Ovary (tissue), 3 donors: ENCODE measurements around the gene ACVR1B.

ENCODE experiments used
- EP300 ChIP-seq: sonication (generic); formaldehyde crosslinking; IDR thresholded peaks from one replicate; pipeline ENCODE4 v1.6.1; 2017; ENCODE audit warnings: antibody characterized with exemption
- POLR2A ChIP-seq: fragments of 450-650 bp; IDR thresholded peaks from one replicate; pipeline ENCODE4 v1.6.1; 2017; ENCODE audit warnings: antibody characterized with exemption, mild to moderate bottlenecking, moderate library complexity
- TF ChIP-seq, protein P1 (sequence below), 3 donors: fragments of 450-650 bp in 2 of 3; fragments of 200-600 bp in 1 of 3; IDR thresholded peaks; one replicate each; pipeline versions ENCODE4 v1.5.1 to v1.8.0; 2016 to 2022; ENCODE audit warnings: antibody characterized with exemption in 3 of 3, mild to moderate bottlenecking in 1 of 3
- donor health status: DM: no; HTN: no; CAD: no.

DNA sequence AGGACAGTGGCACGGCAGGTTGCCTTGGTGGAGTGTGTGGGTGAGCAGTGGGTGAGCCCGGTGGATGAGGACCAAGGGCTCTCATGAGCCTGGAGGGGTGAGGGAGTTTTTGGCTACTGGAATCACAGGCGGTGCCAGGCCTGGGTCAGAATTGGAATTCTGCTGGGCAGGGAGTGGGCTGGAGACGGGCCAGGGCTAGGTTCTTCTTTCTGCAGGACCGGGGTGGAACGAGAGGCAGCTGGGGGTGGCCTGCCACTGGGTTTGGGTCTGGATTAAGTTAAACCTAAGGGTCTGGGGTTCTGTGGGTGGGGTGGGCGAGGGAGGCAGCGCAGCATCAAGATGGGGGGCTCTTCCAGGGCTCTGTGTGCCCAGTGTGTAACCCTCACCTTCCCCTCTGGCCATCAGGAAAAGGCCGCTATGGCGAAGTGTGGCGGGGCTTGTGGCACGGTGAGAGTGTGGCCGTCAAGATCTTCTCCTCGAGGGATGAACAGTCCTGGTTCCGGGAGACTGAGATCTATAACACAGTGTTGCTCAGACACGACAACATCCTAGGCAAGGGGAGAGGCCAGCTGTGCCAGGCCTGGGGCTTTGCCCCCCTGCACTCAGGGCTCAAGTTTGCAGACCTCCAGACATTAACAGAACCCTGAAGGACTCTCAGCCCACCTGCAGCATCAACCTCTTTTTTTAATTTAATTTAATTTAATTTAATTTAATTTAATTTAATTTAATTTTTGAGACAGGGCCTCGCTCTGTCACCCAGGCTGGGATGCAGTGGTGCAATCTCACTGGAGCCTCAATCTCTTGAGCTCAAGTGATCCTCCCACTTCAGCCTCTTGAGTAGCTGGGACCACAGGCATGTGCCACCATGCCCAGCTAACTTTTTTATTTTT, 37.2 kb upstream of the ACVR1B start:
- TF ChIP-seq, protein P1, sequence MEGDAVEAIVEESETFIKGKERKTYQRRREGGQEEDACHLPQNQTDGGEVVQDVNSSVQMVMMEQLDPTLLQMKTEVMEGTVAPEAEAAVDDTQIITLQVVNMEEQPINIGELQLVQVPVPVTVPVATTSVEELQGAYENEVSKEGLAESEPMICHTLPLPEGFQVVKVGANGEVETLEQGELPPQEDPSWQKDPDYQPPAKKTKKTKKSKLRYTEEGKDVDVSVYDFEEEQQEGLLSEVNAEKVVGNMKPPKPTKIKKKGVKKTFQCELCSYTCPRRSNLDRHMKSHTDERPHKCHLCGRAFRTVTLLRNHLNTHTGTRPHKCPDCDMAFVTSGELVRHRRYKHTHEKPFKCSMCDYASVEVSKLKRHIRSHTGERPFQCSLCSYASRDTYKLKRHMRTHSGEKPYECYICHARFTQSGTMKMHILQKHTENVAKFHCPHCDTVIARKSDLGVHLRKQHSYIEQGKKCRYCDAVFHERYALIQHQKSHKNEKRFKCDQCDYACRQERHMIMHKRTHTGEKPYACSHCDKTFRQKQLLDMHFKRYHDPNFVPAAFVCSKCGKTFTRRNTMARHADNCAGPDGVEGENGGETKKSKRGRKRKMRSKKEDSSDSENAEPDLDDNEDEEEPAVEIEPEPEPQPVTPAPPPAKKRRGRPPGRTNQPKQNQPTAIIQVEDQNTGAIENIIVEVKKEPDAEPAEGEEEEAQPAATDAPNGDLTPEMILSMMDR (IDR thresholded peaks at IDR 0.05): no peak
- TF ChIP-seq POLR2A (no peak), EP300 (no peak)
